Activated gamma-delta T cell (primary cell): ENCODE data around the gene SOCS6.
"Not testable (repeated sequence)": the region's sequence is repeated elsewhere in the genome, so short reads cannot be mapped to it uniquely, and the experiment has no call there.

Experiments
- DNase-seq: peaks from one replicate; lab custom pipeline; 2025; lab: John Stamatoyannopoulos, UW

SOCS6 gene

GRCh38 chr18:70362258-70362657, 73.4 kb downstream of the SOCS6 start:
- no peak for DNase-seq

- no peak for DNase-seq
These were observed 75.0 kb downstream of the SOCS6 start for GRCh38 chr18:70363861-70364260.

GRCh38 chr18:70365361-70365760, 76.5 kb downstream of the SOCS6 start:
- DNase-seq = no peak

DNA sequence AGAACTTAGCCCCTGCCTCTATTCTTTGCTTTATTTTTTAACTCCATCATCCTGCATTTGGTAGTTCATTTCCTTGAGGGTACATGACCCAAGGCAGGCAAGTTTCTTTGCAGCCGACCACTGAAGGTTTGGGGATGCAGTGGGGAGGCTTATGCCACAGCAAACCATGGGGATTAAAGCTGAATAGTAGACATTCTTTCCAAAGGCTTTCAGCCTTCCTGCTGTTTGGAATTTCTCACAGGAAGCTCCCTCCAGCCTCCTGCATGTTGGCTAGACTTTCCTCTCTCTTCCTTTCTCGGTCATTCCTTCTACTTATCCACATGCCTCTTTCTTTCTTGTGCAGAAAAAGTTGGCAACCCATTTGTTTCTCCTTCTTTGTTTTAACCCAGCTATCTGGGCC, 77.3 kb downstream of the SOCS6 start:
- no peak for DNase-seq

DNA sequence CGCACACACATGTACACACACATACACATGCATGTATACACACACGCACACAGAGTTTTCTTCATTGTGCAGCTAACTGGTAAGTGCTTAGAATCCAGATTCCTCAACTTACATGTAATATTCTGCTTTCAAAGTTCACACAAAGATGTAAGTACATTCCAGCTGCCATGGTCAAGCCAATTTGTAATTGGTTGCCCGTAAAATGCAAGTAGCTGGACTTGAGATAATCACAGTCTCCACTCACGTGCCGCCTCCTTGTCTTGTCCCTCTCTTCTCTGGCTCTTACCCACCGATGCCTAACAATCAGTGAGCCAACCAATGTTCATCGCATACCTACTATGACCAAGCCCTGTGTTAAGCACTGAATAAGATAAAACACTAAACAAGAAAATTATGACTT, 77.8 kb downstream of the SOCS6 start:
- DNase-seq = no peak

DNA sequence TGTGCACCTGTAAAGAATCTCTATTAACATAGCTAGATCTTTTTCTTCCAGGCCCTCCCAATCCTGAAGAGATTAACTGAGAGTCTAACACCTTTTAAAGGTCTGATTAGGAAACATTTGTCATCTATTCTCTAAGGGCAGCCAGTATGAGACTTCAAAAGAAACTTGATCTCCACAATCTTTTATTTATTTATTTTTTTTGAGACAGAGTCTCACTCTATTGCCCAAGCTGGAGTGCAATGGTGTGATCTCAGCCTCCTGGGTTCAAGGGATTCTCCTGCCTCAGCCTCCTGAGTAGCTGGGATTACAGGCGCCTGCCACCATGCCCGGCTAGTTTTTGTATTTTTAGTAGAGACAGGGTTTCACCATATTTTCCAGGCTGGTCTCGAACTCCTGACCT, 78.5 kb downstream of the SOCS6 start:
- not testable (repeated sequence) for DNase-seq

DNA sequence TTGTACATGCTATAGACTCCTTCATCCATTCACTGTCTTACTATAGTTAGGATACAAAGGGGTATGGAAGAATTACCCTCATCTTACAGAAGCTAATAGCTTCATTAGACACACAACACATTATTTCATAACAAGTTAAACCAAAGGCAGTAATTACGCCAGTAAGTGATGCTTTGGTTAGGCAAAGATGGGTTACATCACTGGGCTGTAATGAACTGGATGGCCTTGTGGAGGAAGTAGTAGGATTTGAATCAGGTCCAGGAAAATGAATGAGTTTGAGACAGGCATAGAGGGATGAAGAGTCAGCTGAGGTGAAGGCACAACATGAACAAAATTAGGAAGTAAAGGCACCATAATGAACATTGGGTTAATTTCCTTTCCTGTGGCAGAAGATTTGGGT, 80.1 kb downstream of the SOCS6 start:
- DNase-seq = no peak

DNA sequence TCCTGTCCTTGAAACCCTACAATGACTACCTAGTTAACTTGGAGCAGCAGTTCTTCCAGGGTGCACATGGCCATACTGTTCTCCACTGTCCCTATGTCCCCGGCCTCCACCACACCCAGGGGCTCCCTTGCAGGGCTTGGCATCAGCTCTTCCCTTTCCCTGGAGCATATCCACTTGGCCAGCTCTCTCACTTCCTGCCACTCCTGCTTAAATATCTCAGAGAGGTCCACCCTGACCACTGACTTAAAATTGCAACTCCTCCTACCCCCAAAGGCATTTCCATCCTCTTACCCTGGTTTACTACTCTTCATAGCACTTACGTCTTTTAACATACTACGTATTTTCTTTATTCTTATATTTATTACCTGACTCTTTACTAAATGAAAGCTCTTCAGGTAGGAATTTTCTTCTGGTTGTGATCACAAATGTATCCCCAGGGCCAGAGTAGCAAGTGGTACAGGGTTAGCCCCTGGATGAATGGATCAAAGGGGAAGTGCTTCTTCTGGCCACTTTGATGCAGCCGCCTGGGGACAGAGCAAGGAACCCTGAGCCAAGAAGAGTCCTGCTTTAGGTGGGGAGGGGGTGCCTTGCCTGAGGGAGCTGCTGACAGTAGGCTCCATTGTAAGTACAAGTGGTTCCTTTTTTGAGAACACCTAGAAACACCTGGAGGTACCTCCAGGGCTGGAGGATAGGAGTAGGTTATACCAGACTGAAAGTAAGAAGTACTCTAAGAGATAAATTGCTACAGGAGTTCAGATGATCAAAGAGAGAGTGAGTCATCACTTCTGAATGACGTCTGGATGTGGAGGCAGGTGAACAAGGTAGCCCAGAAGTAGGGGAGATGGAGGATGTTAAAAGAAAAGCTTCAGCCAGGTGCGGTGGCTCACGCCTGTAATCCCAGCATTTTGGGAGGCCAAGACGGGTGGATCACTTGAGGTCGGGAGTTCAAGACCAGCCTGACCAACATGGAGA, 82.2 kb downstream of the SOCS6 start:
- DNase-seq = no peak

DNA sequence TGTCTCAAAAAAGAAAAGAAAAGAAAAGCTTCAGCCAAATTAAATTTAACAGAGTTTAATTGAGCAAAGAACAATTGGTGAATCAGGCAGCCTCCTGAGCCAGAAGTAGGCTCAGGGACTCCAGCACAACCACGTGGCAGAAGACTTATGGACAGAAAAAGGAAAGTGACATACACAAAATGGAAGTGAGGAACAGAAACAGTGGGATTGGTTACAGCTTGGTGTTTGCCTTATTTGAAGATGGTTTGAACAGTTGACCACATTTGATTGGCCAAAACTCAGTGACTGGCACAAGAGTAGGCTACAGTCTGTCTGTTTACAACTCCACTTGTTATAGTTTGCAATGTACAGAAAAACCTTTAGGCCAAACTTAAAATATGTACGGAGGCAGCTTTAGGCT, 83.1 kb downstream of the SOCS6 start:
- DNase-seq = no peak

DNA sequence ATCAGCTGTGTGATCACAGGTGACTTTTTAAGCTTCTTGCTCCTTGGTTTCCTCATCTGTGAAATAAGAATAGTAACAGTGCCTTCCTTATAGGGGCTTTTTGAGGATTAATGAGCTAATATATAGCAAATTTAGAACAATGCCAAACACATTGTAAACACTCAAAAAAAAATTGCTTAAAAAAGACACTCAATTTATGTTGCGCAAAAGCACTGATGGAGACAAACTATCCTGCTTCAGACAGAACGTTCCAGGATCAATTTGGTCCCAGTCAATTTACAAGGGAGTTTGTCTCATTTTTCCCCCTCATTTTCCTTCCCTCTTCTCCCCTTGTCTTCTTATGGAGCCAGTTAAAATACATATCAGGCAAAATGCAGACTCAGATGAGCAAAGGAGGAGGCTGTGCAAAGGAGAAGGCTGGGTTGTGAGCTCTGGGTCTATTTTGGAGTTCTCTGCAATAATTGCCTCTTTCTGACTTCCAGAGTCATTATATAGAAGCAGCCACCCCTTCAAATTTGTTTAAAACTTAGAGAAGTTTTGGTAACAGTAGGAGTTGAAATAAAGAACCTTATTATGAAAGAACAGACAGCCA, 83.7 kb downstream of the SOCS6 start:
- DNase-seq = no peak

DNA sequence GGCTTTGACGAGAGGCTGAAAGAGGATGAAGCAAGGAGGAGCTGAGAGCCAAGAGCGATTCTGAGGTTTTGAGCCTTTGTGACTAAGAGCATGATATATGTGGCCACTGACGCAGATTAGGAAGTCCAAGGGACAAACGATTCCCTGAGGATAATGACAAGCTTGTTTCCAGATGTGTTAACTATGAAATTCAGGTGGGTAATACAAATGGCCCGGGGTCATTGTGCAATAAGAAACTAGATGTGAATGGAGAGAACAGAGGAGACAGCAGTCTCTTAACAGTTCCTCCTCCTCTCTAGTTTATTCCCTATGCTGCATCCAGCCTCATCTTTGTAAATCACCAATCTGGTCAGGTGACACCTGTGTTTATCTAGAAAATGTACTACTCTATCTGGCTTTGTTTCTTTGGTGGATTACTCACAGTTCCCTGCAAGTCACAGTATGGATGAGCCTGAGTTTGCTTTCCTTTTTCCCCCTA, 84.2 kb downstream of the SOCS6 start:
- DNase-seq = no peak

DNA sequence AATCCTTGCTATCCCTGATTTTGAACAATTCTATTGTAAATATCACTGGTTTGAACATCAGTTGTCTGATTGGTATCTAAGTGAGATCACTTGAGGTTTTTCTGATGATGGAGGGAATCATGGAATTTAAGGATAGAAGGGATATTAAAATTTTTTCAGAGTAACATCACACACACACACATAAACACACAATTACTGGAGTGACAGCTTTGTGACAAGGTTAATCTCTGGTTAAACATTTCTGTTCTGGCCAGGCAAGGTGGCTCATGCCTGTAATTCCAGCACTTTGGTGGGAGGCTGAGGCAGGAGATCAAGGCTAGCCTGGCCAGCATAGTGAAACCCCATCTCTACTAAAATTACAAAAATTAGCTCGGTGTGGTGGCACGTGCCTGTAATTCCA, 85.3 kb downstream of the SOCS6 start:
- no peak for DNase-seq

DNA sequence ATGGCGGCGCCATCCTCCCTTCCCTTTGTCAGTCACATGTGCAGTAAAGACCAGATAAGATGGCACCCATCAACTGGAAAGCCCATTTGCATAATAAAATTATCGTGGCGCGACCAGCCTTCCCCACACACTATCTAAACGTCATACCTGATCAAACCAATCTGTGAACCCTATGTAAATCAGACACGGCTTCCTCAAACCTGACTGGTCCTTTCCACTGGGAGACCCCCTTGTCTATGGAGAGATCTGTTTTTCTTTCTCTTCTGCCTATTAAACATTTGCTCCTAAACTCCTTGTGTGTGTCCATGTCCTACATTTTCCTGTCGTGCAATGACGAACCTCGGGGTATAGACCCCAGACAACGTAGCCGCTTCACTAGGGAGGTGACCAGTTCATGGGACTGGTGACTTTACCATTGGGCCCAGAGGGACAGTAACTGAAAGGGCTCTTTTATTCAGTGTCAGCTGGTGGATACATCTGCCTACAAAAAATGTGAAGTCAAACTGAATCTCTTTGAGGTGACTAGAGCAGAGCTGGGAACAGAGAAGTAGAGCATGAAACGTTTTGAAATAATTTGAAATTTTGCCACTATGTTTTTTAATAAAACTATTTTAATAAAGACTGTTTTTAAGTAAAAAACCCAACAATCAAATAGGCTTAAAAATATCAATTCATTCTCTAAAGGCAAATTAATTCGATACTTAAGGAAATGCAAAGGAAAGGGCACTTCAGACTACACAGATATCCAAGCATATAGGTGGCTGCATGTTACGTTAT, 87.5 kb downstream of the SOCS6 start:
- DNase-seq = no peak

DNA sequence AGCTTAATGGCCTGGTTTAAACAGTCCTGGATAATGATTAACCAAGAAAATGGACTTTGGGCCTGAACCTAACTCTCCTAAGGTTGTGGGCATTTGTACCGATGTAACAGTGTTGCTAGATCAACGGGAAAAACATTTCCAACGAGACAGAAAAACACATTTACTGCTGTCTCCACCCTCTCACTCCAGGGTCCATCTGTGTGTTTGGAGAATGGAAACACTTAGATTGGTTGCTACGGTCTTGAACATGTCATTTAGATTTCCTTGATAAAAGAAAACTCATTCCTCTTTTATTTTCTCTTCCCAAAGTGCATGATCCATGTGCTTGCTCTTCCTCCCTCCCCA, 88.0 kb downstream of the SOCS6 start:
- DNase-seq = no peak

GRCh38 chr18:70377317-70377799, 88.5 kb downstream of the SOCS6 start:
- no peak for DNase-seq

- no peak for DNase-seq
These were observed 89.2 kb downstream of the SOCS6 start for GRCh38 chr18:70377857-70378701.
